Vagina (tissue), 2 donors: ENCODE results near the gene POU2F3. TPM values are rescaled to one million over a fixed set of nuclear protein-coding genes. Genes with fewer than 3 reads are reported as not detected.

ENCODE experiments used
- DNase-seq, 2 donors: peaks; one replicate each; pipeline ENCODE4 v3.0.0-alpha.2; 2017; ENCODE audit errors: extremely low spot score in 2 of 2
- H3K27ac ChIP-seq: fragments of 200-600 bp; sonication (generic); one replicate; pipeline ENCODE4 v1.5.1; 2019
- H3K27me3 ChIP-seq: fragments of 200-600 bp; sonication (generic); one replicate; pipeline ENCODE4 v1.5.1; 2019
- H3K36me3 ChIP-seq, 2 donors: fragments of 200-600 bp; sonication (generic); one replicate each; pipeline ENCODE4 v1.5.1; 2017 to 2019
- H3K4me1 ChIP-seq: fragments of 200-600 bp; sonication (generic); one replicate; pipeline ENCODE4 v1.5.1; 2019
- H3K4me3 ChIP-seq, 2 donors: fragments of 200-600 bp; sonication (generic); 1 replicate in 1 of 2; 2 replicates in 1 of 2; pipeline ENCODE4 v1.5.1; 2016 to 2019
- H3K9me3 ChIP-seq: fragments of 200-600 bp; sonication (generic); one replicate; pipeline ENCODE4 v1.5.1; 2019
- CTCF ChIP-seq, 3 experiments: fragments of 450-650 bp in 2 of 3; fragments of 200-600 bp in 1 of 3; sonication (generic) in 1 of 3; IDR thresholded peaks; one replicate each; pipeline ENCODE4 v1.5.1; 2017 to 2019; ENCODE audit warnings: antibody characterized with exemption in 3 of 3, mild to moderate bottlenecking in 2 of 3, moderate library complexity in 2 of 3
- POLR2A ChIP-seq, 2 donors: fragments of 450-650 bp; IDR thresholded peaks; one replicate each; pipeline ENCODE4 v1.6.1; 2017; ENCODE audit warnings: antibody characterized with exemption in 2 of 2, mild to moderate bottlenecking in 2 of 2, moderate library complexity in 2 of 2
- POLR2AphosphoS5 ChIP-seq, 2 donors: sonication (generic); formaldehyde crosslinking; IDR thresholded peaks; one replicate each; pipeline ENCODE4 v1.9.0; 2017; ENCODE audit warnings: antibody characterized with exemption in 2 of 2, mild to moderate bottlenecking in 2 of 2, low read depth in 1 of 2; ENCODE audit not compliant: insufficient read depth in 1 of 2
- intact Hi-C: fragments of 100-400 bp; cut with DNase I; formaldehyde crosslinking; loops from one replicate; pipeline ENCODE4 v1.15.1; 2023
- total RNA-seq: library from RNA; depleted of rRNA; stranded (reverse); fragments of >200 nt; gene quantifications from one replicate; pipeline ENCODE4 v1.2.3, GENCODE V29; 2016

The POU2F3 gene
- total RNA-seq, 1 donor from 2014 or later = 2.7 TPM

- H3K4me3 ChIP-seq = no peak overlapping the region
- H3K36me3 ChIP-seq = peaks cover 0 to 7% of the 10 kb centered on the region in 2 donors
- H3K27me3 ChIP-seq = no peaks in the 10 kb centered on the region
- H3K4me1 ChIP-seq = peaks cover 48% of the 10 kb centered on the region
- intact Hi-C loops = no loop called here
- H3K9me3 ChIP-seq = no peaks in the 10 kb centered on the region
- TF ChIP-seq POLR2AphosphoS5 (IDR thresholded peaks at IDR 0.05; ENCODE audit: insufficient read depth in 1 of 2, low read depth in 1 of 2) (peak in 1 of 2 donors; percentile 74), CTCF (IDR thresholded peaks at IDR 0.05) (no peak)
- H3K27ac ChIP-seq = peak overlapping the region; percentile 13
- no peak for DNase-seq
These were observed 91.5 kb downstream of the POU2F3 start for GRCh38 chr11:120331301-120331996.

- intact Hi-C loops = no loop called here
- Histone ChIP-seq H3K27me3 (no peaks in the 10 kb centered on the region), H3K36me3 (peaks cover 0 to 7% of the 10 kb centered on the region in 2 donors), H3K9me3 (no peaks in the 10 kb centered on the region), H3K4me1 (peaks cover 37% of the 10 kb centered on the region), H3K27ac (peak overlapping the region; percentile 30), H3K4me3 (no peak overlapping the region)
- TF ChIP-seq POLR2A (IDR thresholded peaks at IDR 0.05) (no peak), POLR2AphosphoS5 (IDR thresholded peaks at IDR 0.05; ENCODE audit: insufficient read depth in 1 of 2, low read depth in 1 of 2) (no peak), CTCF (IDR thresholded peaks at IDR 0.05) (no peak)
- DNase-seq = no peak
These were observed 93.1 kb downstream of the POU2F3 start for GRCh38 chr11:120332822-120333716.

DNA sequence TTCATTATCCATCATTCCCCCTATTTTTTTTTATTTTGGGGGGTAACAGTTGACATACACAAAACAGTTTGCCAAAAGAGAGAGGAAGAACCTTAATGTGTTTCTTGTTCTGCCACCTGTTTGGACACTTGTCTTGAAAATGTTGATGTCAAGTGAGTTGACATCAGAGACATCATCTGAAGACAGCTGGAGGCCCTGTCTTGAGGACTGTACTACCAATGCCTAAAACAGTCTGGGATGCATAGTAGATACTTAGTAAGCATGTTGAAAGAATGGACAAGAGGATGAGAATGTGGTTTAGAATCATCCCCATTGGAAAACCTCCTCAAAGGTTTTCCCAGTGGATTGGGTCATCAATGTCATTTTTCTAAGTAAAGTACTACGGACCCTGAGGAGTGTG, 93.9 kb downstream of the POU2F3 start:
- H3K36me3 ChIP-seq = peaks cover 0 to 7% of the 10 kb centered on the region in 2 donors
- DNase-seq = no peak
- intact Hi-C loops = no loop called here
- H3K27me3 ChIP-seq = no peaks in the 10 kb centered on the region
- H3K4me1 ChIP-seq = peaks cover 40% of the 10 kb centered on the region
- H3K9me3 ChIP-seq = no peaks in the 10 kb centered on the region
- H3K27ac ChIP-seq = peak overlapping the region; percentile 30
- no peak overlapping the region for H3K4me3 ChIP-seq
- no peak for TF ChIP-seq CTCF (IDR thresholded peaks at IDR 0.05)
- TF ChIP-seq POLR2A (IDR thresholded peaks at IDR 0.05) = no peak
- TF ChIP-seq POLR2AphosphoS5 (IDR thresholded peaks at IDR 0.05; ENCODE audit: insufficient read depth in 1 of 2, low read depth in 1 of 2) = no peak

DNA sequence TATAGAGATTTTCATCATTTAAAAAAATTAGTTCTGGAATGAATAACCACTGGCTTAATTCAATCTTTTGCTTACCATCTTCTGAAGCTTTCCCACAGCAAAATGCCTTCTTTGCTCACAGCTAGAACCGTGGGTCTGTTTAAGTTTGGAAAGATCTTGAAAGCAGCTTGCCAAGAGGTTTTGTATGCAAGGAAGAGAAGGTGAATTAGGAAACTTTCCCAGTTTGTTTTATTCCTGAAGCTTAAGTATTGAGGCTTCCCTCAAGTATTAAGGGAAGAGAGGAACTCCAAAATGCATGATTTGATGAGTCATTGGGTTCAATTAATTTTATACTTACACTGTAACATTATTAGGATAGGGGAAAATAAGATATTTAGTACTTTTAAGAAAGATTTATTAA, 94.4 kb downstream of the POU2F3 start:
- no peak overlapping the region for H3K4me3 ChIP-seq
- H3K27ac ChIP-seq = peak overlapping the region; percentile 30
- H3K9me3 ChIP-seq = no peaks in the 10 kb centered on the region
- no peak for DNase-seq
- TF ChIP-seq POLR2AphosphoS5 (IDR thresholded peaks at IDR 0.05; ENCODE audit: insufficient read depth in 1 of 2, low read depth in 1 of 2) = no peak
- TF ChIP-seq POLR2A (IDR thresholded peaks at IDR 0.05) = no peak
- no peak for TF ChIP-seq CTCF (IDR thresholded peaks at IDR 0.05)
- H3K4me1 ChIP-seq = peaks cover 45% of the 10 kb centered on the region
- no peaks in the 10 kb centered on the region for H3K27me3 ChIP-seq
- intact Hi-C loops = no loop called here
- H3K36me3 ChIP-seq = peaks cover 0 to 7% of the 10 kb centered on the region in 2 donors
